Activated CD4-positive, alpha-beta memory T cell treated with anti-CD3 and anti-CD28 coated beads, Interleukin-2, amount 10 ng/mL, durations not matched to agents 7 days and 5 days (primary cell): ENCODE data around the gene RSBN1L. TPM values are rescaled to one million over a fixed set of nuclear protein-coding genes. Genes with fewer than 3 reads are reported as not detected.
A peak's percentile ranks its signal among the peaks of the same experiment; 100 is the strongest.

Experiments used
- CTCF ChIA-PET: fragments of 350-600 bp; sonication (Branson Sonifier 250); formaldehyde crosslinking; loops from one replicate; lab custom pipeline; 2021; ENCODE audit warnings: antibody characterized with exemption, inconsistent platforms; lab: Charles Lee
- POLR2A ChIA-PET: fragments of 350-600 bp; sonication (Branson Sonifier 250); formaldehyde crosslinking; loops from one replicate; lab custom pipeline; 2021; ENCODE audit warnings: antibody characterized with exemption; lab: Charles Lee
- DNase-seq: peaks from one replicate; pipeline ENCODE4 v3.0.0-alpha.2; 2020
- H3K27ac Mint-ChIP-seq: one replicate; pipeline ENCODE4 v1.8.0; 2021; ENCODE audit warnings: mild to moderate bottlenecking, mixed read lengths
- H3K27me3 Mint-ChIP-seq: one replicate; pipeline ENCODE4 v1.8.0; 2021; ENCODE audit warnings: mixed read lengths
- H3K36me3 Mint-ChIP-seq: one replicate; pipeline ENCODE4 v1.8.0; 2021; ENCODE audit warnings: low read depth, mixed read lengths
- H3K4me1 Mint-ChIP-seq: one replicate; pipeline ENCODE4 v1.8.0; 2021; ENCODE audit warnings: mixed read lengths
- H3K4me3 Mint-ChIP-seq: one replicate; pipeline ENCODE4 v1.8.0; 2021; ENCODE audit warnings: mild to moderate bottlenecking, mixed read lengths
- H3K9me3 Mint-ChIP-seq: one replicate; pipeline ENCODE4 v1.8.0; 2021; ENCODE audit warnings: mixed read lengths
- total RNA-seq, 2 experiments: library from RNA; stranded (reverse); gene quantifications; one replicate each; pipeline ENCODE4 v1.2.3, GENCODE V29; 2021

Gene RSBN1L
- total RNA-seq, 2 experiments from 2014 or later = 28.7 to 29.5 TPM

GRCh38 chr7:77738382-77738781 is 42.1 kb downstream of the RSBN1L start:
- peaks cover 28% of the 10 kb centered on the region for H3K36me3 Mint-ChIP-seq
- no peak overlapping the region for H3K4me3 Mint-ChIP-seq
- H3K9me3 Mint-ChIP-seq = no peaks in the 10 kb centered on the region
- POLR2A ChIA-PET = no interaction called here
- CTCF ChIA-PET = no interaction called here
- no peaks in the 10 kb centered on the region for H3K27me3 Mint-ChIP-seq
- no peak for DNase-seq
- no peak overlapping the region for H3K27ac Mint-ChIP-seq
- peaks cover 2% of the 10 kb centered on the region for H3K4me1 Mint-ChIP-seq

- H3K4me1 Mint-ChIP-seq = peaks cover 2% of the 10 kb centered on the region
- POLR2A ChIA-PET = no interaction called here
- no peaks in the 10 kb centered on the region for H3K27me3 Mint-ChIP-seq
- CTCF ChIA-PET = no interaction called here
- peaks cover 31% of the 10 kb centered on the region for H3K36me3 Mint-ChIP-seq
- no peak overlapping the region for H3K4me3 Mint-ChIP-seq
- H3K9me3 Mint-ChIP-seq = no peaks in the 10 kb centered on the region
- no peak overlapping the region for H3K27ac Mint-ChIP-seq
- no peak for DNase-seq
Observed at GRCh38 chr7:77738871-77739270, 42.6 kb downstream of the RSBN1L start.

- Mint-ChIP-seq H3K27ac (no peak overlapping the region), H3K4me3 (no peak overlapping the region), H3K27me3 (no peaks in the 10 kb centered on the region), H3K4me1 (no peaks in the 10 kb centered on the region), H3K36me3 (peaks cover 34% of the 10 kb centered on the region), H3K9me3 (no peaks in the 10 kb centered on the region)
- POLR2A ChIA-PET = no interaction called here
- no peak for DNase-seq
- CTCF ChIA-PET = no interaction called here
Observed at GRCh38 chr7:77740257-77740656, 44.0 kb downstream of the RSBN1L start.

GRCh38 chr7:77743518-77743917 is 47.3 kb downstream of the RSBN1L start:
- DNase-seq = no peak
- H3K27ac Mint-ChIP-seq = no peak overlapping the region
- H3K4me1 Mint-ChIP-seq = no peaks in the 10 kb centered on the region
- H3K9me3 Mint-ChIP-seq = no peaks in the 10 kb centered on the region
- no peak overlapping the region for H3K4me3 Mint-ChIP-seq
- CTCF ChIA-PET = no interaction called here
- H3K27me3 Mint-ChIP-seq = no peaks in the 10 kb centered on the region
- POLR2A ChIA-PET = no interaction called here
- peaks cover 35% of the 10 kb centered on the region for H3K36me3 Mint-ChIP-seq

- Mint-ChIP-seq H3K36me3 (peaks cover 38% of the 10 kb centered on the region), H3K9me3 (no peaks in the 10 kb centered on the region), H3K4me1 (no peaks in the 10 kb centered on the region), H3K27me3 (no peaks in the 10 kb centered on the region), H3K27ac (no peak overlapping the region), H3K4me3 (no peak overlapping the region)
- DNase-seq = no peak
- POLR2A ChIA-PET = no interaction called here
- CTCF ChIA-PET = no interaction called here
Observed at GRCh38 chr7:77745746-77746145, 49.5 kb downstream of the RSBN1L start.

GRCh38 chr7:77746164-77746823 is 50.0 kb downstream of the RSBN1L start:
- H3K36me3 Mint-ChIP-seq = peaks cover 42% of the 10 kb centered on the region
- no peak for DNase-seq
- H3K9me3 Mint-ChIP-seq = no peaks in the 10 kb centered on the region
- ChIA-PET POLR2A (no interaction called here), CTCF (interaction anchor here (1.0 kb wide), 1 partner anchor 13 kb away, joined by 3 read pairs; no protein-coding TSS in a partner anchor)
- no peaks in the 10 kb centered on the region for H3K27me3 Mint-ChIP-seq
- no peak overlapping the region for H3K27ac Mint-ChIP-seq
- H3K4me3 Mint-ChIP-seq = no peak overlapping the region
- H3K4me1 Mint-ChIP-seq = no peaks in the 10 kb centered on the region

GRCh38 chr7:77746824-77747165 is 50.5 kb downstream of the RSBN1L start:
- Mint-ChIP-seq H3K27me3 (no peaks in the 10 kb centered on the region), H3K4me1 (peaks cover 2% of the 10 kb centered on the region), H3K4me3 (no peak overlapping the region), H3K27ac (no peak overlapping the region), H3K36me3 (peaks cover 42% of the 10 kb centered on the region), H3K9me3 (no peaks in the 10 kb centered on the region)
- ChIA-PET CTCF (interaction anchor here (1.0 kb wide), 1 partner anchor 12 kb away, joined by 3 read pairs; no protein-coding TSS in a partner anchor), POLR2A (no interaction called here)
- DNase-seq = no peak

- Mint-ChIP-seq H3K27ac (no peak overlapping the region), H3K4me1 (peaks cover 5% of the 10 kb centered on the region), H3K27me3 (no peaks in the 10 kb centered on the region), H3K36me3 (peaks cover 38% of the 10 kb centered on the region), H3K9me3 (no peaks in the 10 kb centered on the region), H3K4me3 (no peak overlapping the region)
- ChIA-PET CTCF (interaction anchor here (1.0 to 1.4 kb wide), 2 partner anchors 12 to 96 kb away, joined by 3 read pairs; no protein-coding TSS in a partner anchor), POLR2A (interaction anchor here (0.9 kb wide), 1 partner anchor 52 kb away, joined by 3 read pairs; no protein-coding TSS in a partner anchor)
- no peak for DNase-seq
Observed at GRCh38 chr7:77747178-77747577, 50.9 kb downstream of the RSBN1L start.

- Mint-ChIP-seq H3K4me1 (peaks cover 9% of the 10 kb centered on the region), H3K27me3 (no peaks in the 10 kb centered on the region), H3K36me3 (peaks cover 37% of the 10 kb centered on the region), H3K27ac (no peak overlapping the region), H3K9me3 (no peaks in the 10 kb centered on the region), H3K4me3 (no peak overlapping the region)
- ChIA-PET POLR2A (interaction anchor here (0.6 to 0.9 kb wide), 2 partner anchors 9 to 52 kb away, joined by 3 read pairs; no protein-coding TSS in a partner anchor), CTCF (interaction anchor here (1.4 kb wide), 1 partner anchor 97 kb away, joined by 3 read pairs; no protein-coding TSS in a partner anchor)
- DNase-seq = no peak
Observed at GRCh38 chr7:77747718-77748117, 51.5 kb downstream of the RSBN1L start.

GRCh38 chr7:77752016-77752415 is 55.8 kb downstream of the RSBN1L start:
- no peaks in the 10 kb centered on the region for H3K9me3 Mint-ChIP-seq
- H3K36me3 Mint-ChIP-seq = peaks cover 24% of the 10 kb centered on the region
- H3K27ac Mint-ChIP-seq = no peak overlapping the region
- CTCF ChIA-PET = no interaction called here
- POLR2A ChIA-PET = no interaction called here
- H3K27me3 Mint-ChIP-seq = no peaks in the 10 kb centered on the region
- peaks cover 26% of the 10 kb centered on the region for H3K4me1 Mint-ChIP-seq
- no peak for DNase-seq
- no peak overlapping the region for H3K4me3 Mint-ChIP-seq

- Mint-ChIP-seq H3K4me3 (no peak overlapping the region), H3K9me3 (no peaks in the 10 kb centered on the region), H3K27me3 (no peaks in the 10 kb centered on the region), H3K4me1 (peaks cover 26% of the 10 kb centered on the region), H3K27ac (no peak overlapping the region), H3K36me3 (peaks cover 21% of the 10 kb centered on the region)
- POLR2A ChIA-PET = interaction anchor here (0.8 kb wide), 1 partner anchor 57 kb away, joined by 5 read pairs; the partner anchor contains the start of gene RSBN1L
- DNase-seq = no peak
- CTCF ChIA-PET = interaction anchor here (1.2 to 1.5 kb wide), 3 partner anchors 93 to 101 kb away, joined by 3 to 10 read pairs (median 6); no protein-coding TSS in a partner anchor
Observed at GRCh38 chr7:77753173-77753572, 56.9 kb downstream of the RSBN1L start.

GRCh38 chr7:77757589-77757988 is 61.3 kb downstream of the RSBN1L start:
- Mint-ChIP-seq H3K27me3 (no peaks in the 10 kb centered on the region), H3K4me1 (peaks cover 22% of the 10 kb centered on the region), H3K27ac (no peak overlapping the region), H3K9me3 (no peaks in the 10 kb centered on the region), H3K36me3 (peaks cover 3% of the 10 kb centered on the region), H3K4me3 (no peak overlapping the region)
- ChIA-PET POLR2A (interaction anchor here (2.0 kb wide), 1 partner anchor 98 kb away, joined by 7 read pairs; no protein-coding TSS in a partner anchor), CTCF (interaction anchor here (0.7 to 3.6 kb wide), 5 partner anchors 41 to 106 kb away, joined by 3 to 28 read pairs (median 4); partner anchors contain the start of genes PHTF2 and TMEM60)
- no peak for DNase-seq

GRCh38 chr7:77759294-77759889 is 63.1 kb downstream of the RSBN1L start:
- H3K9me3 Mint-ChIP-seq = no peaks in the 10 kb centered on the region
- no peaks in the 10 kb centered on the region for H3K27me3 Mint-ChIP-seq
- H3K36me3 Mint-ChIP-seq = no peaks in the 10 kb centered on the region
- no peak overlapping the region for H3K27ac Mint-ChIP-seq
- H3K4me1 Mint-ChIP-seq = peaks cover 12% of the 10 kb centered on the region
- peak; percentile 66 for DNase-seq
- no peak overlapping the region for H3K4me3 Mint-ChIP-seq
- ChIA-PET POLR2A (interaction anchor here (0.8 to 1.0 kb wide), 2 partner anchors 40 to 63 kb away, joined by 3 read pairs; partner anchors contain the start of gene RSBN1L), CTCF (interaction anchor here (0.6 to 3.5 kb wide), 22 partner anchors 12 to 201 kb away, joined by 3 to 49 read pairs (median 4); partner anchors contain the start of genes PHTF2 and TMEM60)
